HL-60 (cell line): Measurements from ENCODE around the gene OR6B2.

Source experiments
- DNase-seq, 2 experiments: peaks; one replicate each; pipeline ENCODE4 v3.0.0-alpha.2; 2010 to 2020; ENCODE audit warnings: low read depth in 1 of 2, low spot score in 1 of 2
- H3K27ac ChIP-seq: fragments of 250-450 bp; sonication (Bioruptor Pico); replicated peaks from 2 replicates; pipeline ENCODE4 v1.5.1; 2020; ENCODE audit warnings: mild to moderate bottlenecking, moderate library complexity
- H3K27me3 ChIP-seq: fragments of 250-450 bp; sonication (Bioruptor Pico); 2 replicates; pipeline ENCODE4 v1.5.1; 2021; ENCODE audit warnings: mild to moderate bottlenecking, moderate library complexity; ENCODE audit not compliant: insufficient read depth, poor library complexity, severe bottlenecking
- H3K4me3 ChIP-seq: replicated peaks from 2 replicates; pipeline ENCODE4 v1.5.1; 2011; ENCODE audit warnings: mild to moderate bottlenecking, control low read depth, low read length; ENCODE audit not compliant: insufficient read depth
- SPI1 ChIP-seq: IDR thresholded peaks from 2 replicates; pipeline ENCODE4 v1.6.1; 2012; ENCODE audit warnings: low read depth, mild to moderate bottlenecking, borderline replicate concordance
- TF ChIP-seq, protein P1 (sequence below): IDR thresholded peaks from one replicate; pipeline ENCODE4 v1.5.1; 2011; ENCODE audit warnings: low read length, control low read depth, inconsistent platforms; ENCODE audit not compliant: insufficient read depth

OR6B2 gene

DNA sequence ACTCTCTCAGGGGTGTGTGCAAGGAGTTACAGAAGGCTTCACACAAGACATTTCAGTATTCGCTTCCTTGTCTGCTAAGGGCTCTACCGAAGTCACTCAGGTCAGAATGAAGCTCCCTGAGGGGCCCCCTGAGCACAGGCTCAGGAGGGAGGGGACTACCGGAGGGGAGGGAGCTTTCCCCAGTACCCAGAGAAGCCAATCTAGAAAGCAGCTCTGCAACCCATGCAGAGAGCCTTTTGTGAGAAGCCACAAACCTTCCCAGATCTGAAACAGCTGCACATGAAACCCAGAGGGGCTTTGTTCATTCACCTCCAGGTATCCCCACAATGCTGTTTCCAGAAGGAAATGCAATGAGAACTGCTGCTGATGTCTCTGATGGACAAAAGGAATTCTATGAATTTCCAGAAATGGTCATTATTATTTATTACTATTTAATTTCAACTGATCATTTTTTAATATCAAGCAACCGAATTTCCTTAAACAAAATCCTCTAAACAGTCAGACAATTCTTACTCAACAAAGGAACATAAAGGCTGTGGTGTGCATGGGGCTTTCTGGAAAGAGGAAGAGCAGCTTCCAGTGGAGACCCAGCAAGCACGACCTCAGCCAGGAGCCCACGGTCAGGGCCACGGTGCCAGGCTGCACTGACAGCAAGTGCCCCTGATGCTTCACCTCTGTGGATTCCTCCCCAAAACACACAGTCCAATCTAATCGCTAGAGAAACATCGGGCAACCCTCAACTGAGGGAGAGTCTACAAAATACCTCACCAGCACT, 47.0 kb downstream of the OR6B2 start:
- Histone ChIP-seq H3K27me3 (no peaks in the 10 kb centered on the region), H3K27ac (no peak overlapping the region), H3K4me3 (no peak overlapping the region)
- peak in 1 of 2 experiments; percentile 52 for DNase-seq
- TF ChIP-seq, protein P1, sequence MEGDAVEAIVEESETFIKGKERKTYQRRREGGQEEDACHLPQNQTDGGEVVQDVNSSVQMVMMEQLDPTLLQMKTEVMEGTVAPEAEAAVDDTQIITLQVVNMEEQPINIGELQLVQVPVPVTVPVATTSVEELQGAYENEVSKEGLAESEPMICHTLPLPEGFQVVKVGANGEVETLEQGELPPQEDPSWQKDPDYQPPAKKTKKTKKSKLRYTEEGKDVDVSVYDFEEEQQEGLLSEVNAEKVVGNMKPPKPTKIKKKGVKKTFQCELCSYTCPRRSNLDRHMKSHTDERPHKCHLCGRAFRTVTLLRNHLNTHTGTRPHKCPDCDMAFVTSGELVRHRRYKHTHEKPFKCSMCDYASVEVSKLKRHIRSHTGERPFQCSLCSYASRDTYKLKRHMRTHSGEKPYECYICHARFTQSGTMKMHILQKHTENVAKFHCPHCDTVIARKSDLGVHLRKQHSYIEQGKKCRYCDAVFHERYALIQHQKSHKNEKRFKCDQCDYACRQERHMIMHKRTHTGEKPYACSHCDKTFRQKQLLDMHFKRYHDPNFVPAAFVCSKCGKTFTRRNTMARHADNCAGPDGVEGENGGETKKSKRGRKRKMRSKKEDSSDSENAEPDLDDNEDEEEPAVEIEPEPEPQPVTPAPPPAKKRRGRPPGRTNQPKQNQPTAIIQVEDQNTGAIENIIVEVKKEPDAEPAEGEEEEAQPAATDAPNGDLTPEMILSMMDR: no peak
- peak; percentile 86 for TF ChIP-seq SPI1
